GM12872 (cell line): Measurements from ENCODE around the gene ARID5A.

ENCODE experiments used
- TF ChIP-seq, protein P1 (sequence below): IDR thresholded peaks from 3 replicates; pipeline ENCODE4 v1.5.1; 2011; ENCODE audit warnings: low read depth, mild to moderate bottlenecking, low read length, moderate library complexity; ENCODE audit not compliant: insufficient read depth

ARID5A gene

DNA sequence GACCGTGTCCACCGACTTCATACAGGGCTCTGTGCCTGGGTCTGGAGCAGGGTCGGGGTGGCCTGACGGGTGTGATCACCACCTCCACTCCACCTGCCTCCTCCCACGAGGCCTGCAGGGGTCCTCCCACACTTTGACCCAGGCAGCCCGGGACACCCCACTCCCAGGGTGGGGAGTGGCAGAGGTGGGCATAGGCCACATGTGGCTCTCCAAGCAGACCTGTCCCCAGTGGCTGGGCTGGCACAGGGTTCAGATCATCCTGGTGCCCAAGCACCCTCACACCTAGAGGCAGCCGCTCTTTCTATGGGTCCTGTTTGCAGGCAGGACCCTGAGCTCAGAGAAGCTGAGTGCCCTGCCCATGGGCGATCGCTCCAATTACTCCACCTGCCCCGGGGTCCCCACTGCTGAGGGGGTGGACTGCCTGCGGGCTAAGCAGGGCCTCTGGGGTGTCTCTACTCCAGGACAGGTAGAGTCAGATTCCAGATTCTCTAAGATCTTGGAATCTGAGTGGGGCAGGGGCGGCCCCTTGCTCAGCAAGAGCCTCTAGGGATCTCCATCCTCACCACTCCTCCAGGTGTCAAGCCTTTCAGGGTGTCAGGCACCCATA lies 32.8 kb upstream of the ARID5A start:
- TF ChIP-seq, protein P1, sequence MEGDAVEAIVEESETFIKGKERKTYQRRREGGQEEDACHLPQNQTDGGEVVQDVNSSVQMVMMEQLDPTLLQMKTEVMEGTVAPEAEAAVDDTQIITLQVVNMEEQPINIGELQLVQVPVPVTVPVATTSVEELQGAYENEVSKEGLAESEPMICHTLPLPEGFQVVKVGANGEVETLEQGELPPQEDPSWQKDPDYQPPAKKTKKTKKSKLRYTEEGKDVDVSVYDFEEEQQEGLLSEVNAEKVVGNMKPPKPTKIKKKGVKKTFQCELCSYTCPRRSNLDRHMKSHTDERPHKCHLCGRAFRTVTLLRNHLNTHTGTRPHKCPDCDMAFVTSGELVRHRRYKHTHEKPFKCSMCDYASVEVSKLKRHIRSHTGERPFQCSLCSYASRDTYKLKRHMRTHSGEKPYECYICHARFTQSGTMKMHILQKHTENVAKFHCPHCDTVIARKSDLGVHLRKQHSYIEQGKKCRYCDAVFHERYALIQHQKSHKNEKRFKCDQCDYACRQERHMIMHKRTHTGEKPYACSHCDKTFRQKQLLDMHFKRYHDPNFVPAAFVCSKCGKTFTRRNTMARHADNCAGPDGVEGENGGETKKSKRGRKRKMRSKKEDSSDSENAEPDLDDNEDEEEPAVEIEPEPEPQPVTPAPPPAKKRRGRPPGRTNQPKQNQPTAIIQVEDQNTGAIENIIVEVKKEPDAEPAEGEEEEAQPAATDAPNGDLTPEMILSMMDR, result no peak

DNA sequence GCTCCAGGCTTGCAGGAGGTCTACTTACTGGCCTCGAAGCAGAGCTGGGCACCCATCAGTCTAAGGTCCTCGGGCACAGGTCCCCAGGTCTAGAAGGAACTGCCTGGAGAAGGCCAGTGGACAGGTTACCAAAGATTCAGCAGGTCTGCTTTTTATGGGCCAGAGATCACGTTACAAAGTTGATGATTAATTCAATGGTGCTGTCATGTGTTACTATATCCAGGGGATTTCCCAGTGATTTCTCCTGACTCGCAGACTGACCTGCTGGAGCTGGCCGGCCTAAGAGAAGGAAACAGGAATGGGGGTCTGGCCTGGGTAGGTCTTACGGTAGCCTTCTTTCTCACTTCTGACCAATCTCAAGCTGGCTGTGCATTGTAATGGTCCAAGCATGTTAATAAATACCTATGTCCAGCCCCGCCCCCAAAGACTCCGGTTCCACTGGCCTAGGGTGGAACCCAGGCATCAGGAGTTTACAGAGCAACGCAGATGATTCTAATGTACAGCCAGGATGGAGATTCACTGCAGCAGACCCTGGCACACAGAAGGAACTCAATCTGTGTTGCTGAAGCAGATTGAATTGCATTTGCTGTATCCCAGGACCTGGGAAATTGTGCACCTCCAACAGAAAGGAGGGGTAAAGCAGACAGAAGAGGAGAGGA lies 31.2 kb upstream of the ARID5A start, which contains the start of gene NEURL3:
NEURL3 (minus strand) TSS at position 127 of the 659 bp plus-strand sequence; CDS start at position 56, 71 bp downstream.
- TF ChIP-seq, protein P1, result no peak

DNA sequence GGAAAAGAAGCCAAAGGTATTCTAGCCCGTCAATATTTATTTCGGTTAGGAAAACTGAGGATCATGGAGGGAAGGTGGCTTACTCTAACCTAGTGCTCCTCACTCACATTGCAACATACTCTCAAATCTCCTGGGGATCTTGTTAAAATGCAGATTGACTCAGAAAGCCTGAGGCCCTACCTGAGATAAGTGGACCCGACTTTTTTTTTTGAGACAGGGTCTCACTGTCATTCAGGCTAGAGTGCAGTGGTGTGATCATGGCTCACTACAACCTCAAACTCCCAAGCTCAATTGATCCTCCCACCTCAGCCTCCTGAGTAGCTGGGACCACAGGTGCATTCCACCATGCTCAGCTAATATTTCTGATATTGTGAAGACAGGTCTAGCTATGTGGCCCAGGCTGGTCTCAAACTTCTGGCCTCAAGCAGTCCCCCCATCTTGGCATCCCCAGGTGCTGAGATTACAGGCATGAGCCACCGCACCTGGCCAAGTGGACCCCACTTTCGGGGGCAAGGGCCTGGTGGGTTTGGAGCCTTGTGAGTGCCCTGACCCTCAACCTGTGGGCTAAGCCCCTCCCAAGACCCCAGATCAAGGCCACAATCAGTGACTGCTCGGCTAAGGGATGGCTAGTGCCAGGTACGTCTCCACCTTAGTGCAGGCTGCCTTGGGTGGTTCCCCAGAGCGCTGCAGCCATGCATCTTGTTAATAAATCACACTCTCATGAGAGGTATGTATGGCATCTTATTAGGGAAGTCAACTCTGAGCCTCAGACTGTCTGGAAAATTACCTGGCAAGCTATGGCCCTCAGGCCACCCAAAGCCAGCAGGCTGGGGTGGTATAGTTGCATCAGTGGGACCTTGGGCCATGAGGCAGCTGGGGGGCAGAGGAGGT lies 30.3 kb upstream of the ARID5A start:
- TF ChIP-seq, protein P1, result no peak

DNA sequence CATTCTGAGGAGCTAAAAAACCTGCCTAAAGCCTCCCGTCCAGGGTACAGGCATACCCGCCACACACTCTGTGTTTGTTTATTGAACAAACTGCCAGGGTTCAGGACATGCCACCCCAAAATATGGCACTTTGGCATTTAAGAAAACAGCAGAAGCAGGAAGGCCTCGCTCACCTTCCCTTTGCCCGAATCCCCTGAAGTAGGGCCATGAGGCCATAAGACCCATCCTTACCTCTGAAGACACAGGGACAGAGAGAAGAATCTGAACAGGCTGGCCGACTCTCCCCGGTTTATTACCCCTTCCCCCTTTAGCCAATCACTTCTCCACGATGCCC lies 29.7 kb upstream of the ARID5A start:
- TF ChIP-seq, protein P1, result no peak

DNA sequence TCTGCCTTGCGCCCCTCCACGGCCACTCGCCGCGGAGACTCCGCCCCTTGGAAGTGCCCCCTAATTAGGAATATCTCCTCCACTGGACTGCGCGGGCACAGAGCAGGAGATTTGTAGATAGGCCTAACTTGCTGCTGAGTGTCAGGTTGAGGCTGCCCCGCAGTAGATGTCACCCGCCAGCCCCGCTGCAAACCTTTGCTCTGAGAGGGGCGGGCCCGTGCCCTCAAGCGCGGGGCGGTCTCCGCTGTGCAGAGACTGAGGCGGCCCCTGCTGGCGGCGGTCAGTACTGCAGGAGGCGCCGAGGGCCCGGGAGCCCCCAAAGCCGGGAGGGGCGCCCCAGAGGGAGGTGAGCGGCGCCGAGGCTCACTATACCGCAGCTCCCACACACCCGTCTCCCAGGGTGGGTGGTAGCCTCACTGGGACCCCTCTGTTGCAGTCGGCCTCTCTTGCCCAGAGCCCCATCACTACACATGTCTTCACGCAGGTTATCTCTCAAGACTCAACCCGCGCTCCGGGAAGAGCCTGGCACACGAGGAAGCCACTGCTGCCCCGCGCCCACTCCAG lies 28.5 kb upstream of the ARID5A start:
- TF ChIP-seq, protein P1, result peak; percentile 87

DNA sequence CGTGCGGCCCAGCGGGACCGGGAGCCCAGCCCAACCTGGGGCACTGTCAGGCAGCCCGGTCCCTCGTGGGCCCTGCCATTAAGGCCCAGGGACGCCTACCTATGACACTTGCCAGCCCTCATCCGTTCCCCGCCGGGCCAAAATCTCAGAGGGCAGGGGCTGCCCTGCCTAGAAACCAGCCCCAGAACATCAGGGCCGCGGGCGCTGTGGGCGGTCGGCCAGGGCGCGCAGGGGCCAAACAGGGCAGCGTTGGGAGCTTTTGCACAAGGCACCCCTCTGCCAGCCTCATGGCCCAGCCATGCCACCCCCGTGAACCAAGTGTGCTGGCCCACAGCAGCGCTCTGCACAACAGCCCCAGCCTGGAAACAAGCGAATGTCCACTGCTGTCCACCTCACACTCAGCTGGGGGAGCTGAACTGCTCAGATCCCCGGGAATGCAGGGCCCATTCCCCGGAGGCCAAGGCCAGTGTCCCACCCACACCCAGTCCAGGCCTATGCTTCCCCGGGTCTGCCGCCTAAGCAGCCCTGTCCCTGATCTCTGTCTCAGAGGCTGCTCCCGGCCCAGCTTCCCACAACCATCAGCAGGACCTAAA lies 27.9 kb upstream of the ARID5A start:
- TF ChIP-seq, protein P1, result no peak
